ENCODE data around the gene RGS7BP.

DNA sequence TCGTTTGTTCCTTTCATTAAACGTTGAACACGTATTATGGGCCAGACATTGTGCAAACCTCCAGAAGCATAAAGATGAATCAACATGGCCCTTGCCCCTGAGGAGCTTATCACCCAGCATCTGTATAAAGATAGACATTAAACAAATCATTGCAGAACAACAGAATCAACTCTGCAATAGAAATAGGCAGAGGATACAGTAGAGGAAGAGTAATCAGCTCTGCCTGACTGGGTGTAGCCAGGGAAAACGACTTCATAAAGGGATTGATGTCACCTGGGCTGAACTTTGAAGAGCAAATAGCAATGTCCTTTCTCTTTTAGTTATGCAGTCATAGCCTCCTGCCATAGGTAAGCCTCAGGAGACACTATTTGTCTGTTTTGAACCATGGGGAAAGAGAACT, 13.4 kb downstream of the RGS7BP start:
- TF ChIP-seq, protein P1, sequence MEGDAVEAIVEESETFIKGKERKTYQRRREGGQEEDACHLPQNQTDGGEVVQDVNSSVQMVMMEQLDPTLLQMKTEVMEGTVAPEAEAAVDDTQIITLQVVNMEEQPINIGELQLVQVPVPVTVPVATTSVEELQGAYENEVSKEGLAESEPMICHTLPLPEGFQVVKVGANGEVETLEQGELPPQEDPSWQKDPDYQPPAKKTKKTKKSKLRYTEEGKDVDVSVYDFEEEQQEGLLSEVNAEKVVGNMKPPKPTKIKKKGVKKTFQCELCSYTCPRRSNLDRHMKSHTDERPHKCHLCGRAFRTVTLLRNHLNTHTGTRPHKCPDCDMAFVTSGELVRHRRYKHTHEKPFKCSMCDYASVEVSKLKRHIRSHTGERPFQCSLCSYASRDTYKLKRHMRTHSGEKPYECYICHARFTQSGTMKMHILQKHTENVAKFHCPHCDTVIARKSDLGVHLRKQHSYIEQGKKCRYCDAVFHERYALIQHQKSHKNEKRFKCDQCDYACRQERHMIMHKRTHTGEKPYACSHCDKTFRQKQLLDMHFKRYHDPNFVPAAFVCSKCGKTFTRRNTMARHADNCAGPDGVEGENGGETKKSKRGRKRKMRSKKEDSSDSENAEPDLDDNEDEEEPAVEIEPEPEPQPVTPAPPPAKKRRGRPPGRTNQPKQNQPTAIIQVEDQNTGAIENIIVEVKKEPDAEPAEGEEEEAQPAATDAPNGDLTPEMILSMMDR (IDR thresholded peaks at IDR 0.05): no peak
- no peak for TF ChIP-seq POLR2A (IDR thresholded peaks at IDR 0.05)
